Esophagus muscularis mucosa (tissue), 3 donors: ENCODE results near the gene CYYR1.

Experiments
- CTCF ChIP-seq, 3 experiments: fragments of 200-600 bp in 2 of 3; fragments of 450-650 bp in 1 of 3; sonication (generic) in 2 of 3; IDR thresholded peaks; one replicate each; pipeline ENCODE4 v1.5.1; 2017 to 2019; ENCODE audit warnings: antibody characterized with exemption in 3 of 3, mild to moderate bottlenecking in 2 of 3, moderate library complexity in 1 of 3
- POLR2AphosphoS5 ChIP-seq, 2 donors: sonication (generic); formaldehyde crosslinking; IDR thresholded peaks; one replicate each; pipeline ENCODE4 v1.6.1; 2017; ENCODE audit warnings: antibody characterized with exemption in 2 of 2

GRCh38 chr21:26505211-26505610 is 67.9 kb downstream of the CYYR1 start:
- TF ChIP-seq POLR2AphosphoS5 (IDR thresholded peaks at IDR 0.05), result no peak
- TF ChIP-seq CTCF (IDR thresholded peaks at IDR 0.05), result no peak
